ENCODE data around the gene EXOC3. TPM values are rescaled to one million over a fixed set of nuclear protein-coding genes. Genes with fewer than 3 reads are reported as not detected.

Gene EXOC3
- polyA plus RNA-seq, 3 donors: 33.2 to 59.7 (median 53.8) TPM

GRCh38 chr5:406041-406440 lies 36.9 kb upstream of the EXOC3 start:
- intact Hi-C loops (cut with micrococcal nuclease): no loop called here
- H3K27ac Mint-ChIP-seq: peak overlapping the region in 1 of 7 donors; percentile 14
- peaks cover 6 to 14% (median 9%) of the 10 kb centered on the region in 3 donors for H3K27me3 Mint-ChIP-seq (ENCODE audit: low read depth in 3 of 3)

DNA sequence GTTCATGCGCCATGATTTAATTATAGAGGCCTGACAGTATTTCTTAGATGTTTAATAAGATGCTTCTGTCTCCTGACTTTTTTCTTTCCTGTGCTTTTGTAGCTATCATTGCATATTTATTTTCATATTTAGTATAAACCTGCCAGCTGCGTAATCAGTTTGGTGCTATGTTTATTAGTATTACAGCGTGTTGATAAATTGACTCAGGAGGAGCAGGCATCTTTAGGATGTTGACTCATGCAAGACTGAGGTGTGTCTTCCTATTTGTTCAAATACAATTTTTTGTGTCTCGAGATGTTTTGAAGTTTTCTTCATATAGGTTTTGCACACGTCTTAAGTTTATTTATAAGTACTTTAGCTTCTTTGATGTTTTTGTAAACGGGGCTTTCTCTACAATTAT lies 35.9 kb upstream of the EXOC3 start:
- Mint-ChIP-seq H3K36me3 (no peaks in the 10 kb centered on the region), H3K27ac (no peak overlapping the region), H3K4me3 (no peak overlapping the region), H3K27me3 (ENCODE audit: low read depth in 3 of 3) (peaks cover 3 to 12% (median 12%) of the 10 kb centered on the region in 3 donors), H3K4me1 (peaks cover 8% of the 10 kb centered on the region), H3K9me3 (peaks cover 0 to 2% (median under 1%) of the 10 kb centered on the region in 7 donors)
- intact Hi-C loops (cut with micrococcal nuclease): no loop called here
- WGBS (ENCODE audit: insufficient coverage): no CpG with 5 or more reads among the region's 6 CpGs
- TF ChIP-seq CTCF (IDR thresholded peaks at IDR 0.05): no peak
- Histone ChIP-seq H2AFZ (ENCODE audit: insufficient read depth, low read depth, low read length, poor library complexity, severe bottlenecking) (no peak overlapping the region), H3K4me2 (replicated peaks; ENCODE audit: extremely low read depth, low read length, poor library complexity, severe bottlenecking) (no peak overlapping the region), H3K4me1 (ENCODE audit: control insufficient read depth in 1 of 2, insufficient read depth in 2 of 2, low read length in 2 of 2) (peaks cover 9 to 12% of the 10 kb centered on the region in 2 donors), H4K20me1 (ENCODE audit: insufficient read depth, low read length) (no peaks in the 10 kb centered on the region), H3K36me3 (replicated peaks in 1 of 2; ENCODE audit: control insufficient read depth in 1 of 2, insufficient read depth in 2 of 2, low read length in 2 of 2) (no peaks in the 10 kb centered on the region), H3K9me3 (replicated peaks in 1 of 2; ENCODE audit: control insufficient read depth in 1 of 2, insufficient read depth in 1 of 2, low read length in 2 of 2) (no peaks in the 10 kb centered on the region), H3K27me3 (ENCODE audit: control insufficient read depth in 2 of 2, insufficient read depth in 2 of 2, low read length in 2 of 2) (no peaks in the 10 kb centered on the region), H3K9ac (ENCODE audit: insufficient read depth, low read length, poor library complexity, severe bottlenecking) (no peak overlapping the region), H3K79me2 (ENCODE audit: insufficient read depth, low read length) (no peaks in the 10 kb centered on the region), H3K4me3 (replicated peaks in 1 of 3; ENCODE audit: low read depth in 2 of 3, low read length in 3 of 3) (no peak overlapping the region), H3K27ac (ENCODE audit: low read depth in 1 of 2, low read length in 2 of 2) (no peak overlapping the region)
- DNase-seq: no peak

More at GRCh38 chr5:406041-406440, 36.9 kb upstream of the EXOC3 start:
- Histone ChIP-seq H3K4me2 (replicated peaks; ENCODE audit: extremely low read depth, low read length, poor library complexity, severe bottlenecking) (no peak overlapping the region), H3K9ac (ENCODE audit: insufficient read depth, low read length, poor library complexity, severe bottlenecking) (no peak overlapping the region), H3K36me3 (replicated peaks in 1 of 2; ENCODE audit: control insufficient read depth in 1 of 2, insufficient read depth in 2 of 2, low read length in 2 of 2) (no peaks in the 10 kb centered on the region), H2AFZ (ENCODE audit: insufficient read depth, low read depth, low read length, poor library complexity, severe bottlenecking) (no peak overlapping the region), H3K27ac (ENCODE audit: low read depth in 1 of 2, low read length in 2 of 2) (no peak overlapping the region), H3K4me3 (replicated peaks in 1 of 3; ENCODE audit: low read depth in 2 of 3, low read length in 3 of 3) (no peak overlapping the region), H3K79me2 (ENCODE audit: insufficient read depth, low read length) (no peaks in the 10 kb centered on the region), H3K4me1 (ENCODE audit: control insufficient read depth in 1 of 2, insufficient read depth in 2 of 2, low read length in 2 of 2) (peaks cover 9 to 12% of the 10 kb centered on the region in 2 donors), H4K20me1 (ENCODE audit: insufficient read depth, low read length) (no peaks in the 10 kb centered on the region), H3K9me3 (replicated peaks in 1 of 2; ENCODE audit: control insufficient read depth in 1 of 2, insufficient read depth in 1 of 2, low read length in 2 of 2) (no peaks in the 10 kb centered on the region), H3K27me3 (ENCODE audit: control insufficient read depth in 2 of 2, insufficient read depth in 2 of 2, low read length in 2 of 2) (peaks cover 0 to under 1% of the 10 kb centered on the region in 2 donors)
- H3K36me3 Mint-ChIP-seq: no peaks in the 10 kb centered on the region
- WGBS (ENCODE audit: insufficient coverage): 96% methylated on average over 6 of the region's 9 CpGs
- no peak for DNase-seq
- peaks cover 0 to 4% (median 2%) of the 10 kb centered on the region in 7 donors for H3K9me3 Mint-ChIP-seq
- no peak for TF ChIP-seq CTCF (IDR thresholded peaks at IDR 0.05)
- no peak overlapping the region for H3K4me3 Mint-ChIP-seq
- H3K4me1 Mint-ChIP-seq: peaks cover 8% of the 10 kb centered on the region
